ENCODE measurements around the gene SVBP.

GRCh38 chr1:42825036-42825851 lies 8.0 kb upstream of the SVBP start:
- TF ChIP-seq RCOR1 (IDR thresholded peaks at IDR 0.05; ENCODE audit: low read depth, low read length) = no peak
- no peak for TF ChIP-seq RNF2 (IDR thresholded peaks at IDR 0.05; ENCODE audit: borderline replicate concordance, low read depth)
- no peak for TF ChIP-seq CTCF (IDR thresholded peaks at IDR 0.05)
- TF ChIP-seq POLR2A (IDR thresholded peaks at IDR 0.05; ENCODE audit: low read length) = no peak

Measured in A549 (cell line).